Fibroblast of lung (primary cell): ENCODE measurements around the gene DMBT1. TPM values are rescaled to one million over a fixed set of nuclear protein-coding genes. Genes with fewer than 3 reads are reported as not detected.

Experiments used
- DNase-seq, 2 donors: peaks; one replicate each; pipeline versions ENCODE4 v3.0.0 to v3.0.0-alpha.2; 2010; ENCODE audit warnings: low read depth in 2 of 2
- H2AFZ ChIP-seq: 2 replicates; pipeline ENCODE4 v1.5.1; 2012; ENCODE audit warnings: low read length, control low read depth, inconsistent platforms
- H3K27ac ChIP-seq: 2 replicates; pipeline ENCODE4 v1.5.1; 2011; ENCODE audit warnings: low read length, control low read depth; ENCODE audit not compliant: insufficient read depth
- H3K27me3 ChIP-seq: 2 replicates; pipeline ENCODE4 v1.5.1; 2011; ENCODE audit warnings: mild to moderate bottlenecking, low read length; ENCODE audit not compliant: control insufficient read depth, insufficient read depth
- H3K36me3 ChIP-seq: 2 replicates; pipeline ENCODE4 v1.5.1; 2011; ENCODE audit warnings: low read length; ENCODE audit not compliant: control insufficient read depth, insufficient read depth
- H3K4me1 ChIP-seq: 2 replicates; pipeline ENCODE4 v1.5.1; 2011; ENCODE audit warnings: low read length; ENCODE audit not compliant: control insufficient read depth, insufficient read depth; ENCODE audit errors: extremely low read depth
- H3K4me2 ChIP-seq: 2 replicates; pipeline ENCODE4 v1.5.1; 2011; ENCODE audit warnings: low read length, control low read depth; ENCODE audit not compliant: insufficient read depth; ENCODE audit errors: extremely low read depth
- H3K4me3 ChIP-seq, 4 experiments: fragments of 200-600 bp in 1 of 4; sonication (generic) in 1 of 4; replicated peaks in 1 of 4; 2 replicates each; pipeline ENCODE4 v1.5.1; 2011 to 2016; ENCODE audit warnings: low read length in 4 of 4, low read depth in 3 of 4, mild to moderate bottlenecking in 3 of 4, control low read depth in 2 of 4, inconsistent platforms in 1 of 4, mixed read lengths in 1 of 4; ENCODE audit not compliant: insufficient read depth in 1 of 4; ENCODE audit errors: control extremely low read depth in 1 of 4
- H3K79me2 ChIP-seq: 2 replicates; pipeline ENCODE4 v1.5.1; 2012; ENCODE audit warnings: mild to moderate bottlenecking, low read length, inconsistent platforms; ENCODE audit not compliant: control insufficient read depth, insufficient read depth
- H3K9ac ChIP-seq: 2 replicates; pipeline ENCODE4 v1.5.1; 2011; ENCODE audit warnings: mild to moderate bottlenecking, low read length, control low read depth; ENCODE audit not compliant: insufficient read depth
- H3K9me3 ChIP-seq: 2 replicates; pipeline ENCODE4 v1.5.1; 2012; ENCODE audit warnings: low read depth, low read length; ENCODE audit not compliant: control insufficient read depth, insufficient read depth
- H4K20me1 ChIP-seq: 2 replicates; pipeline ENCODE4 v1.5.1; 2011; ENCODE audit warnings: low read length; ENCODE audit not compliant: control insufficient read depth, insufficient read depth; ENCODE audit errors: extremely low read depth
- EZH2 ChIP-seq: IDR thresholded peaks from 2 replicates; pipeline ENCODE4 v1.5.1; 2012; ENCODE audit warnings: low read length, control low read depth, mild to moderate bottlenecking; ENCODE audit errors: missing control alignments
- polyA plus RNA-seq, 2 donors: library from polyadenylated mRNA; depleted of rRNA in 1 of 2; stranded (reverse) in 1 of 2; unstranded in 1 of 2; fragments of >200 nt; gene quantifications; 2 replicates each; pipeline ENCODE4 v1.2.1, GENCODE V29; 2011 to 2012; ENCODE audit warnings: missing spikeins in 1 of 2
- total RNA-seq: library from RNA; depleted of rRNA; stranded (reverse); fragments of >200 nt; gene quantifications from 2 replicates; pipeline ENCODE4 v1.2.1, GENCODE V29; 2014
- TF ChIP-seq, protein P1 (sequence below), 2 donors: IDR thresholded peaks in 1 of 2; conservative IDR thresholded peaks in 1 of 2; 1 replicate in 1 of 2; 2 replicates in 1 of 2; pipeline ENCODE4 v1.5.1; 2011 to 2012; ENCODE audit warnings: low read length in 2 of 2, control low read depth in 1 of 2, inconsistent platforms in 1 of 2, low read depth in 1 of 2, mild to moderate bottlenecking in 1 of 2

DMBT1 gene
- total and polyA plus RNA-seq, 2 donors (not counting 1 experiment from before 2014, with no cell fraction given) = under 0.01 TPM; not detected in 1

- Histone ChIP-seq H3K36me3 (no peaks in the 10 kb centered on the region), H3K4me3 (no peak overlapping the region)
Observed at GRCh38 chr10:122662231-122662630, 101.7 kb downstream of the DMBT1 start.

GRCh38 chr10:122663516-122664130, 103.1 kb downstream of the DMBT1 start:
- Histone ChIP-seq H3K79me2 (no peaks in the 10 kb centered on the region), H3K9me3 (no peaks in the 10 kb centered on the region), H3K27me3 (no peaks in the 10 kb centered on the region), H3K9ac (no peak overlapping the region), H4K20me1 (no peaks in the 10 kb centered on the region), H3K27ac (no peak overlapping the region), H2AFZ (no peak overlapping the region), H3K4me1 (no peaks in the 10 kb centered on the region), H3K4me3 (no peak overlapping the region), H3K4me2 (no peak overlapping the region), H3K36me3 (no peaks in the 10 kb centered on the region)
- no peak for DNase-seq
- TF ChIP-seq EZH2 = no peak
- TF ChIP-seq, protein P1, sequence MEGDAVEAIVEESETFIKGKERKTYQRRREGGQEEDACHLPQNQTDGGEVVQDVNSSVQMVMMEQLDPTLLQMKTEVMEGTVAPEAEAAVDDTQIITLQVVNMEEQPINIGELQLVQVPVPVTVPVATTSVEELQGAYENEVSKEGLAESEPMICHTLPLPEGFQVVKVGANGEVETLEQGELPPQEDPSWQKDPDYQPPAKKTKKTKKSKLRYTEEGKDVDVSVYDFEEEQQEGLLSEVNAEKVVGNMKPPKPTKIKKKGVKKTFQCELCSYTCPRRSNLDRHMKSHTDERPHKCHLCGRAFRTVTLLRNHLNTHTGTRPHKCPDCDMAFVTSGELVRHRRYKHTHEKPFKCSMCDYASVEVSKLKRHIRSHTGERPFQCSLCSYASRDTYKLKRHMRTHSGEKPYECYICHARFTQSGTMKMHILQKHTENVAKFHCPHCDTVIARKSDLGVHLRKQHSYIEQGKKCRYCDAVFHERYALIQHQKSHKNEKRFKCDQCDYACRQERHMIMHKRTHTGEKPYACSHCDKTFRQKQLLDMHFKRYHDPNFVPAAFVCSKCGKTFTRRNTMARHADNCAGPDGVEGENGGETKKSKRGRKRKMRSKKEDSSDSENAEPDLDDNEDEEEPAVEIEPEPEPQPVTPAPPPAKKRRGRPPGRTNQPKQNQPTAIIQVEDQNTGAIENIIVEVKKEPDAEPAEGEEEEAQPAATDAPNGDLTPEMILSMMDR (conservative IDR thresholded peaks at IDR 0.05 in 1 of 2, IDR thresholded peaks at IDR 0.05 in 1 of 2; ENCODE audit: low read depth in 1 of 2, low read length in 2 of 2) = no peak

More at GRCh38 chr10:122662231-122662630, 101.7 kb downstream of the DMBT1 start:
- no peak overlapping the region for H3K27ac ChIP-seq
- H3K9me3 ChIP-seq = no peaks in the 10 kb centered on the region
- no peak overlapping the region for H3K4me2 ChIP-seq
- no peaks in the 10 kb centered on the region for H3K79me2 ChIP-seq
- no peaks in the 10 kb centered on the region for H3K27me3 ChIP-seq
- DNase-seq = no peak
- no peaks in the 10 kb centered on the region for H3K4me1 ChIP-seq
- no peak overlapping the region for H3K9ac ChIP-seq
- H4K20me1 ChIP-seq = no peaks in the 10 kb centered on the region
- no peak overlapping the region for H2AFZ ChIP-seq
- TF ChIP-seq, protein P1 (conservative IDR thresholded peaks at IDR 0.05 in 1 of 2, IDR thresholded peaks at IDR 0.05 in 1 of 2; ENCODE audit: low read depth in 1 of 2, low read length in 2 of 2) = no peak
- no peak for TF ChIP-seq EZH2

- H4K20me1 ChIP-seq = no peaks in the 10 kb centered on the region
- no peak overlapping the region for H3K4me3 ChIP-seq
- no peak for DNase-seq
- H3K27ac ChIP-seq = no peak overlapping the region
- TF ChIP-seq EZH2 = no peak
- TF ChIP-seq, protein P1 (conservative IDR thresholded peaks at IDR 0.05 in 1 of 2, IDR thresholded peaks at IDR 0.05 in 1 of 2; ENCODE audit: low read depth in 1 of 2, low read length in 2 of 2) = no peak
- no peaks in the 10 kb centered on the region for H3K27me3 ChIP-seq
- H3K9me3 ChIP-seq = no peaks in the 10 kb centered on the region
- H3K4me1 ChIP-seq = no peaks in the 10 kb centered on the region
- no peaks in the 10 kb centered on the region for H3K36me3 ChIP-seq
- H3K79me2 ChIP-seq = no peaks in the 10 kb centered on the region
- H3K4me2 ChIP-seq = no peak overlapping the region
- H2AFZ ChIP-seq = no peak overlapping the region
- no peak overlapping the region for H3K9ac ChIP-seq
Observed at GRCh38 chr10:122664501-122664900, 103.9 kb downstream of the DMBT1 start.
